Stimulated activated naive CD4-positive, alpha-beta T cell treated with Interleukin-2 at 50 U/mL for 16 hours (primary cell): ENCODE data around the gene POLL.
"Not testable (repeated sequence)": the region's sequence is repeated elsewhere in the genome, so short reads cannot be mapped to it uniquely, and the experiment has no call there.

Experiments
- DNase-seq: peaks from one replicate; lab custom pipeline; 2025; lab: John Stamatoyannopoulos, UW

POLL gene

DNA sequence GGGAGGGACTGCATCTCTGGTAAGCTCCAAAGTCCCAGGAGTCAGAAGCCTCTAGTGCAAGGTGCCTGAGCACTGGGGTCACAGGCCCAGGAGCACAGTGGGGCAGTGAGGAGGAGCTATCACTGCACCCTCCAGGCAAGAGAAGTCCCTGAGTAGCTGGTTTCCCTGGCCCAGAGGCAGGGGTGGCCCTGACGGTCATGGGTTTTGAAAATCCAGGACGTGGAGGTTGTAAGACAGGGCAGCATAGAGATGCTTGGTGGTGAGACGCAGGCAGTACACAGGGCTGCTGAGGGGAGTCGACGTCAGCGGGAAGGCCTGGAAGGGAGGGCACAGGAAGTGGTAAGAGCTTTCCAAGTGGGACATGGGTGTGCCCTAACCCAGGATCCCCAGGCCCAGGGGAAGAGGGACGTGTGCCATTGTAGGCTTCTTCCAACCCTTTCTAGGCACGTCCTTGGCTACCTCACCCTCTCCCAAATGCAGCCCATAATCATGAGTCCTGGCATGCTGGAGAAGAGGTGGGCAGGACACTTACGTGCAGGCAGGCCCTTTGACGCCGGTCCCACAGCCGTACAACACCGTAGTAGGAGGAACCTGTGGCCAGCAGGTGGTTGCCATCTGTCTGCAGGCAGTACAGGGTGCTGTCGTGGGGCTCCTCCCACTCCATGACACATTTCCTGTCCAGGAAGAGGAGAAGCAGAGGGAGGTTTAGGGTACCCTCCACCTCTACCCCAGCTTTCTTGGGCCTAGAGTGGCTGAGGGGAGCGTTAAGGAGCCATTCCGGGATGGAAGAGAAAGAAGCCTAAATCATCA is 23.2 kb upstream of the POLL start:
- DNase-seq, result no peak

DNA sequence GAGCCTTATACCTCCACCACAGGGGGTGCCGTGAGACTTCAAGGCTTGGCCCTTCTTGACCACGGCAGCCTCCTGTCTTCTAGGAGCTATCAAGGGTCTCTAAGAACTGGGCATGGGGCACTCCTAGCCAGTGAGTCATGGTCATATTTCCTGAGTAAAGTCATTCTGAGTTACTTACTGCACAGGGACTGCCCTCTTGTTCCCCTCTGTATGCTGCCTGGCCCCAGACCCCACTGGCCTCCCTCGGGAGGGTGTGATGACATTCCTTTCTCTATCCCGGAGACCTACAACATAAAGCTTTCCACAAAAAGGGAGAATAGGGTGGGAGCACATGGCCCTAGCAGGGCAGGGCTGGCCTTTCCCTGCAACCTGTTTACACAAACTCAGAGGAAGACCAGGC is 21.4 kb upstream of the POLL start:
- DNase-seq, result no peak

- DNase-seq, result no peak
These were observed 19.1 kb upstream of the POLL start for GRCh38 chr10:101607124-101607523.

GRCh38 chr10:101602761-101603398 is 14.8 kb upstream of the POLL start:
- DNase-seq, result peak; percentile 58

- no peak for DNase-seq
These were observed 13.5 kb upstream of the POLL start for GRCh38 chr10:101601541-101601940.

- DNase-seq, result no peak
These were observed 9.2 kb upstream of the POLL start for GRCh38 chr10:101597091-101597900.

DNA sequence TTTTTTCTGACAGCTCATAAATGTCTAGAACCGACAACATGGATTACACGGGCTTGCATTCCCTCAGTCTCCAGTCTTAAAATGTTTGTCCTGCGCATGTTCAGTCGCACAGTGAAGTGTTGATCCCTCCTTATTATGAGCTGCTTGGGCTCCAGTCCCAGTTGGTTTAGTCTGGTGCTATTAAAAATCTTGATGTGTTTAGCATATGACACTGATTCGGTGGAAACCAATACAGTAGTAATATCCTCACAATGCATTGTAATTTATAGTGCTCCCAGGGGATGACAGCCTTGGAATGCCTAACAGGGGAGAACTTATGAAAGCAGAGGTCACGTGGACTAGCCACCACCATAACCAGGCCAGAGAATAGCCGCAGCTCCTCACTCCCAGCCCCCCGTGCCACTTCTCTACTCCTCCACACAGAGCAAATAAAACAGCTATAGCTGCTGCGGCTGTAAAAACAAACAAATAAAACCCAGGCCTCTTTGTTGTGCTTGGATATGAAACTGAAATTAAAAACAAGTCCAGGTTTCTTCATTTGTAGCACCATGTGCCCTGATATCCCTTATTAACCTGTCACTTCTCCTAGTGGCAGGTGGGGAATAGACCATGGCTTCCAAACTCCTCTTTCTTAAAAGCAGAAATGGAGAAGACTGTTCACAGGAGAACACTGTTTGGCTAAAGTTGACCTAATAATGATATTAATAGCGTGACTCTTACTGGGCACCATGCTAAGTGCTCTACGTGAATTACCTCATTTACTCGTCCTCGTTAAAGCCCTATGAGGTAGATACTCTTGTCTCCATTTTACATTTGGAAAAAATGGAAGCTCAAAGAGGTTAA is 7.8 kb upstream of the POLL start:
- DNase-seq, result no peak

- DNase-seq, result not testable (repeated sequence)
These were observed 5.3 kb upstream of the POLL start for GRCh38 chr10:101593331-101593730.

DNA sequence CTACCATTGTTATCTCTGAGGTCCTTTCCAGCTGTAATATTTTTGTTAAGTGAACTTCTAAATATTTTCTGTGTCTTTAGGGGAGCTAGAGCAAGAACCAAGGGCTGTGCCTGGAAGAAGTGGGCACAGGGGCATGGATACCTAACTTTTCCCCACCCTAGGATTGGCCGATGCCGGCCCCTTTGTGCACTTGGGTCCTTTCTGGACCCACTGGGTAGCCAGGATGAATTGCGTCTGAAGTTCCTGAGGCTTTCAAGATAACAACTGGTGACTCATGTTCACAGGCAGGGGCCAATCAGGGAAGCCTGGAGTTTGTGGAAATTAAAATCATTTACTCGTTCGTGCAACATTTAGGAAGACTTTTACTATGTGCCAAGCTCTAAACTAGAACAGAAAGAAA is 822 bp upstream of the POLL start:
- DNase-seq, result no peak

DNA sequence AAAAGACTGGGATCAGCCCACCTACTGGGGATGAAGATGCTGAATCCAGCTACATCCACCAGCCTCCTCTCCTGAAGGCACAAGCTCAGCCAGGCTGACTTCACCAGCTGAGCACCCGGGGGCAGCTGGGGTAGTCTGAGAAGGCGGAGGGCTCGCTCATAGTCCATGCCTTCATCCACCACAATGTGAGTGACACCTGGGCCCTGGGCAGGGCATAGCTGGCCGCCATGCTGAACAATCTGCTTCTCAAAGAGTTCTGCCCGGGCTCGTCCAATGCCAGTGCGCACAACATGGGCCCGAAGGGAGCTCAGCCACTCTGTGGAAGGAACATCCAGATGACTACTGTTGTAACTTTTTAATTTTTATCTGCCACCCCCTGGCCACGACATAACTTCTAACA is 2.2 kb downstream of the POLL start:
- DNase-seq, result no peak

- DNase-seq, result no peak
These were observed 7.3 kb downstream of the POLL start for GRCh38 chr10:101580486-101581399.

- no peak for DNase-seq
These were observed 8.6 kb downstream of the POLL start for GRCh38 chr10:101579516-101579870.

- DNase-seq, result no peak
These were observed 9.1 kb downstream of the POLL start for GRCh38 chr10:101578803-101579515.

GRCh38 chr10:101578192-101578591 is 9.9 kb downstream of the POLL start:
- no peak for DNase-seq

- DNase-seq, result no peak
These were observed 10.8 kb downstream of the POLL start for GRCh38 chr10:101577121-101577871.

DNA sequence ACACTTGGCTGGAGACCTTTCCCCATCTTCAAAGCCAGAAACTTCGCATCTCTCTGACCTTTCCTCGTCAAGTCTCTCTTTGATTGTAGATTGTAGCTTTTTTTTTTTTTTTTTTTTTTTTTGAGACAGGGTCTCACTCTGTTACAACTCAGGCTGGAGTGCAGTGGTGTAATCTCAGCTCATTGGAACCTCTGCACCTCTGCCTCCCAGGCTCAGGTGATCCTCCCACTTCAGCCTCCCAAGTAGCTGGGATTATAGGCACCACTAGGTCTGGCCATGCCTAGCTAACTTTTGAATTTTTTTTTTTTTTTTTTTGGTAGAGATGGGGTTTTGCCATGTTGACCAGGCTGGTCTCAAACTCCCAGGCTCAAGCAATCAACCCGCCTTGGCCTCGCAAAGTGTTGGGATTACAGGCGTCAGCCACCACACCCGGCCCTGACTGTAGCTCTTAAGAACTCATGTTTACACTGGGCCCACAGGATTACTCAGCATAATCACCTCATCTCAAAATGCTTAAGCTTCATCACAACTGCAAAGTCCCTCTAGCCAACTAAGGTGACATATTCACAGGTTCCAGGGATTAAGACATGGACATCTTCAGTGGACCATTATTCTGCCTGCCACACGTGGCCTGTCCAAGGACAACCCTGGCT is 11.7 kb downstream of the POLL start:
- no peak for DNase-seq

DNA sequence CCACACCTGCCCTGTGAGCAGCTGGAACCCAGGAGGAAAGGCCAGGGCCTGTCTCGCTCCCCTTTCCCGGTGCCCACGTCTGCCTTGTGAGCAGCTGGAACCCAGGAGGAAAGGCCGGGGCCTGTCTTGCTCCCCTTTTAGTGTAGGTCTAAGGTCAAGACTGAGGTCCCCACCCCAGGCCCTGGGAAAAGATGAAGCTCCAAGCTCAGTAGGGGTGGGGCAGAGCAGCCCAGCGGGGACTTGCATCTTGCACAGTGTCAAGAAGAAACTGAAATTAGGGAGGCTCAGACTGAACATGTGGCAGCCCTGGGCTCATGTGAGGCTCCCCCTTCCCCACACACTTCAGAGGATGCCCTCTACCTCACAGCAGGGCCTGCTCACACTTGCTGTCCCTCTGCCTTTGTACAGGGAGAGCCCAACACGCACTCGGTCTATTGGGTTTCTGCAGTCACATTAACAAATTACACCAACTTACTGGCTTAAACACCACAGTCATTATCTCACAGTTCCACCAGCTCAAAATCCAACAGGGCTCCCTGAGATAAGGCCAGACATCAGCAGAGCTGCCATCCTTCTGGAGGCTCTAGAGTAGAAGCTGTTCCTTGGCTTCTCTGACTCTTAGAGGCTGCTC is 12.4 kb downstream of the POLL start:
- no peak for DNase-seq

- DNase-seq, result no peak
These were observed 13.0 kb downstream of the POLL start for GRCh38 chr10:101575091-101575490.
